Activated CD4-positive, alpha-beta T cell treated with anti-CD3 and anti-CD28 coated beads, Interleukin-10, Interleukin-2, amounts not matched to agents 100 ng/mL and 50 ng/mL, durations not matched to agents 16 hours and 8 hours (primary cell): ENCODE measurements around the gene CCDC149.

ENCODE experiments used
- DNase-seq: peaks from one replicate; pipeline ENCODE4 v3.0.0-alpha.2; 2020

CCDC149 gene

GRCh38 chr4:24912252-24913118, at the start of gene CCDC149:
Gene CCDC149, minus strand, starts transcription at chr4:24913042. Its CDS starts 178 bp downstream, at chr4:24912864.
- DNase-seq, result no peak

DNA sequence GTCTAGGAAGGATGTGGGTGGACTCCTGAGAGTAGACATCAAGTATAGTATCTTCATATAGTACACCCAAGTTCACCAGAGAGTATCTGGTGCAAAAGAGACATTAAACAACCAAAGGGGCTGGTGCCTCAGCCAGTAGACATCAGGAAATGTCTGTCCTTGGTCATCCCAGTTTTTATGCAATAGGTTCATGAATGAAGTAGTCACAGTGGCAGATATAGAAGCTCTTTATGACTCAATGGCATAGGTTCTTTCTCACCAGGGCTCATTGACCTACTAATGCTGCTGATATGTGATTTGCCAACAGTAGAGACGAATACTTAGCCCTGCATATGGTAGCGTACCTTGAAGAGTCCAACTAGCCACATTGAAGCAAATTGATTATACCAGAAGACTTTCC, 45.0 kb upstream of the CCDC149 start:
- no peak for DNase-seq

- DNase-seq, result no peak
Observed at GRCh38 chr4:24956763-24957162, 43.9 kb upstream of the CCDC149 start.

DNA sequence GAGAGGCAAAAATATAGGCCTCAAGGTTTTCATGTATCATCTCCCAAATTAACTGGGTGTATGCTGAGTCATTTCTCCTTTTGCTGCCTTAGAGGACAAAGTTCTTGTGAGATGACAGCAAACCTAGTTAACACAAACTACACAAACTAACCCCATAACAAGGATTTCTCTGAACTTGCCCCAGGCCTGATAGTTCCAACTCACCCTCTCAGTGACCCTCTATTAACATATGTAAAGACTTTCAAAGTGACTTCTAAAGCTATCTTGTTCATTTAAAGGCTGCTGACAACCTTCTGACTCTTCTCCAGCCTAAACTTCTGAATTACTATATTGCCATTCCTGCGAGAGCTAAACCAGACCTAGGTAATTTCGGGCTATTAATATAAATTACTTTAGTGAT, 43.2 kb upstream of the CCDC149 start:
- no peak for DNase-seq

GRCh38 chr4:24952667-24953066, 39.8 kb upstream of the CCDC149 start:
- no peak for DNase-seq

GRCh38 chr4:24949970-24950369, 37.1 kb upstream of the CCDC149 start:
- DNase-seq, result no peak

GRCh38 chr4:24937917-24938281, 25.1 kb upstream of the CCDC149 start:
- no peak for DNase-seq

DNA sequence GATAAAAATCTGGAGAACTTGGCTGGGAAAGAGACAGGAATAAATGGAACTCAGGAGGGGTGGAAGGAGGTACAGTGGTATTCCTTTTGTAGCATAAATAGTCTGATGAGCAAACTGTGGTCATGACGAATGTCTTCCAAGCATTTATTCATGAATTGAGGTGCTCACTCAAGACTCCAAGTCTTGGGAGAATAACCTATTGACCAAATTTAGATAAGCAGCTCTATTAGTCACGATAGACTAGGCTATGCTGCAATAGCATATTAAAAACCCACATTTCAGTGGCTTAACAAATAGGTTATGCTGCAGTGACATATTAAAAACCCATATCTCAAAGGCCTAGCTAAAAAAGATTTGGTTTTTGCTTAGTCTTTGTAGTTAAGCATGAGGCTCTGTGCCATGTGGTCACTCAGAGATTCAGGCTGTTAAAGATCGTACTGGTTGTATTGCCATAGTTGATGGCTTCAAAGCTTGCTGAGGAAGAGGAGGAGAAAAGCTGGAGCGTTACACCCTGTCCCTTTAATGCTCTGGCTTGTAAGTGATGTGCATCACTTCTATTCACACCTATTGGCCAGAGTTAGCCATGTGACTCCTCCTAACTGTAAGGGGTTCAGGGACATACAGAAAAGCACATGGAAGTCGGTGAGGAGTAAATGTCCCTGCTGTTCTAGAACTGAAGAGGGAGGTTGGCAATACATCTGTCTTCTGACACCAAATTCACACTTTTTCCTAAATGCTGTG, 24.5 kb upstream of the CCDC149 start:
- no peak for DNase-seq

- DNase-seq, result no peak
Observed at GRCh38 chr4:24935856-24936255, 23.0 kb upstream of the CCDC149 start.

- no peak for DNase-seq
Observed at GRCh38 chr4:24934311-24934710, 21.5 kb upstream of the CCDC149 start.

DNA sequence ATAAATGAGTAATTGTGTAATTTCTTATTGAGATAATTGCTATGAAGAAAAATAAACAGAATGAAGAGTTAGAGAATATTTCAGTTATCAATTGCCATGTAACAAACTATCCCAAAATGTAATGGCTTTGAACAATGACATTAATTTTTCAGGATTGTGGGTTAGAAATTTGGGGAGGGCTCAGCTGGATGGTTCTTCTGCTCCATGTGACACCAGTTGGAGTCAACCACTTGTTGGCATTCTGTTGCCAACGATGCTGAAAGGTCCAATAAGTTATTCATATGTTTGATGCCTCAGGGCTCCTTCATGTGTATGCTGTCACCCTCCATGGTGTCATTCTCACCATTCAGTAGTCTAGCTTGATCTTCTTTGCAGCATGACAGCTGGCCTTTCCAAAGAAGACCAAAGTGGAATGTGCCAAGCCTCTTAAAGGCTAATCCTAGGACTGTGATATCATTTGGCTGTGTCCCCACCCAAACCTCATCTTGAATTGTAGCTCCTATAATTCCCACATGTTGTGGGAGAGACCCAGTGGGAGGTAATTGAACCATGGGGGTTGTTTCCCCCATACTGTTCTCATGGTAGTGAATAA, 20.9 kb upstream of the CCDC149 start:
- no peak for DNase-seq

- DNase-seq, result no peak
Observed at GRCh38 chr4:24932515-24933225, 19.8 kb upstream of the CCDC149 start.

GRCh38 chr4:24930151-24930550, 17.3 kb upstream of the CCDC149 start:
- DNase-seq, result no peak

- no peak for DNase-seq
Observed at GRCh38 chr4:24928708-24929107, 15.9 kb upstream of the CCDC149 start.

GRCh38 chr4:24927049-24927448, 14.2 kb upstream of the CCDC149 start:
- no peak for DNase-seq

GRCh38 chr4:24924309-24924781, 11.5 kb upstream of the CCDC149 start:
- no peak for DNase-seq

DNA sequence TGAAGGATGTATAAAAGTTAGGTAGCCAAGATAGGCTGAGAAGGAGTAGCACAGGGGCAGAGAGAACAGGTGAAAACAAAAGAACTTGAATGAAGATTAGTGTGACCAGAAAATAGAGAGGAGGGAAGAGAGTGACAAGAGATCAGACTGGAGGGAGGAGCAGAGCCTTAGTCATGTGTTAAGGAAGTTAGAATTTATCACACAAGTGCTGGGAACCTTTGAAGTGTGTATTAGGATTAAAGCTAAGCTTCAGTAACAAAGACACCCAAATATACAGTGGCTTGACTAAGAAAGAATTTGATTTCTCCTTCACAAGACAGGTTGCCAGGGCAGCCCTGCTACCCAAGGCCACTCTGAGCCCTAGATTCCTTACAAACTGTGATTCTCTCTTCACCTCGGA, 10.7 kb upstream of the CCDC149 start:
- no peak for DNase-seq

GRCh38 chr4:24923002-24923401, 10.2 kb upstream of the CCDC149 start:
- no peak for DNase-seq

- DNase-seq, result no peak
Observed at GRCh38 chr4:24922416-24922815, 9.6 kb upstream of the CCDC149 start.

DNA sequence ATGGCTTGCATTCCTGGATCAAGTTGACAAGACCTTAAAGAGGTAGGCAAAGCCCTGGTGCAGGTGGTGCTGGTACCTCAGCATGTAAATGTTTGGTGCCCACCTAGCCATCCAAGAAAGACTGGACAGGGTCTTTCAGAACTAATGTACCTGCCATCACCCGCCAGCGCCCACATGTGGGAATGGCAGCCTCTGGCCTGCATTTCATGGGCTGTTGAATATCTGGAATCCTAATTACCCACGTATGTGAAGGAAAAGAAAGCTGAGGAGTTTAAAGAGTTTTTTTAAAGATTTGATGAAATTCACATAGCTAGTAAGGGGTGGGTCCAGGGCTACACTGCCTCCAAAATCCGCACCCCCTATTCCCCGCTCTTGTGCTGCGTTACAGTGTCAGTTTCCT, 8.6 kb upstream of the CCDC149 start:
- no peak for DNase-seq

DNA sequence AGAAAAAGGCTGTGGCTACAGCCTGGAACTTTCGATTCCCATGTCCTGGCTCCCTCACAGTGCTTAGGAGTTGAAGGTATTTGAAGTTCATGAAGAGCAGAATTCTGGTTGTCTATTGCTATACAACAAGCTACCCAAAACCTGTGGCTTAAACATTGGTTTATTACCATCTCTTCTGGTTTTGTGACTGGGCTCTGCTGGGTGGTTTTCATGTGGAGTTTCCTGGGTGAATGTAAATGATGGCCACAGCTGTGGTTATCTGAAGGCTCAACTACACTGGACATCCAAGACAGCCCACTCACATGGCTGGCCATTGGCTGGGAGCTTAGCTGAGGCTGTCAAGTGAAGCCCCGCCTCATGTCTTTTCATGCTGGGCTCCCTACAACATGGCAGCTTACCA, 7.2 kb upstream of the CCDC149 start:
- no peak for DNase-seq

DNA sequence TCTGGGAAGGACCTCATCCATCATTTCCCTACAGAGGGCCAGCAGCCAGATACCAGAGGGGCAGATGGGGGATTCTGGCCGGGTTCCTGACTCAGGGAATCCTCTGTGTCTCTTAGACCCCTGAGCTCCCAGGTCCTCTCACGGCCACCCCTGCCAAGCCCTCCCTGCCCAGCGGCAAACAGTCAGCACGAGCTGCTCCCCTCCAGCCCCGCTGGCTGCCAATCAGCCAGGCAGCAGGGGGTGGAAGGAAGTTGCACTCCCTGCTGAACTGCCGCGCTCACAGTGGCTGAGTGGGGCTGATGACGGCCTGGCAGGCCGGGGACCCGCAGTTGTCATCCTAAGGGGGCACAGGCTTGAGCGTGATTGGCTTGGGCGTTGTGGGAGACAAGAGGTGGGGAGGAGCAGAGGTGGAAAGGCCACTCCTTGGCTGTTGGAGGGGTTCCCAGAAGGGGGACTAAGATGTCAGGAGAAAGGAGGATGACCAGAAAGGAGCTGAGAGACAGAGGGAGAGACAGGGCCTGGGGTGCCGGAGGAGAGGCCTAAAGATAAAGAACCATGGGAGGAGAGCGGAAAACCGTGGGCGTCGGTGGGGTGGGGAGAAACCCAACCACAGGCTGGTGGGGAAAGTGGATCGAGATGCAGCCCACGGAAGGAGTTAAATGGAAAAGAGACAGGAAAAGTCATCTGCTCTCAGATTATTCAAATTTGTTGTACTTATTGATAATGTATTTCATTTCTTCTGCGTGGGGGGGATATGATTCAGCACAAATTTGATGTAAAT, 4.4 kb upstream of the CCDC149 start:
- DNase-seq, result no peak
